Medulla oblongata (tissue), 1 donor: ENCODE results near the gene ZNF276.
"Not testable (repeated sequence)": the region's sequence is repeated elsewhere in the genome, so short reads cannot be mapped to it uniquely, and the experiment has no call there.

Source experiments
- DNase-seq: peaks from one replicate; pipeline ENCODE4 v3.0.0-alpha.2; 2015; ENCODE audit errors: extremely low spot score

Gene ZNF276

DNA sequence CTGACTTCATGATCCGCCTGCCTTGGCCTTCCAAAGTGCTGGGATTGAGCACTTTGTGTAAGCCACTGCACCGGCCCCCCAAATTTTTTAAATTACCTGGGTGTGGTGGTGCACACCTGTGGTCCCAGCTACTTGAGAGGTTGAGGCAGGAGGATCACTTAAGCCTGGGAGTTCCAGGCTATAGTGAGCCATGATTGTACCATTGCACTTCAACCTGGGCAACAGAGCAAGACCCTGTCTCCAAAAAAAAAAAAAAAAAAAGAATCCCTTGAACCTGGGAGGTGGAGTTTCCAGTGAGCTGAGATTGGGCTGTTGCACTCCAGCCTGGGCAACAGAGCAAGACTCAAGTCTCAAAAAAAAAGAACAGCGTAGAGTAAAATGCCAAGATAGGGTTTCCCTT is 15.2 kb downstream of the ZNF276 start:
- no peak for DNase-seq

DNA sequence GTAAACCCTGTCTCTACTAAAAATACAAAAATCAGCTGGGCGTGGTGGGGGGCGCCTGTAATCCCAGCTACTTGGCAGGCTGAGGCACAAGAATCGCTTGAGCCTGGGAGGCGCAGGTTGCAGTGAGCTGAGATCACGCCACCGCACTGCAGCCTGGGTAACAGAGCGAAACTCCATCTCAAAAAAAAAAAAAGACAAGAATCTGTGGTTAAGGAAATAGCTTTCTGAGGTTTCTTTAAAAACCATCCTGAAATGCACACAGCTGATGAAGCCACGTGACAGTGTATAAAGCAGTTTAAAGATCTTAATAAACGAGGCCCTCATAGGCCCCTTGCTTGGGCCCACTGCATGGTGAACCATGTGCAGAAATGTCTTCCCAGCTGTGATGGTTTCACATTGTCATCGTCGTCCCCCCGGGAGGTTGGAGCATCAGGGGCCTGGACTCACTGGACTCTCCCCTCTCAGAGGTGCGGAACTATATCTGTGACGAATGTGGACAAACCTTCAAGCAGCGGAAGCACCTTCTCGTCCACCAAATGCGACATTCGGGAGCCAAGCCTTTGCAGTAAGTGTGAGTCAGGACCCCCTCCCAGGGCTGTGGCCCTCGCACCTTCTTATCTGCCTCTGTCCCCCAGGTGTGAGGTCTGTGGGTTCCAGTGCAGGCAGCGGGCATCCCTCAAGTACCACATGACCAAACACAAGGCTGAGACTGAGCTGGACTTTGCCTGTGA is 16.2 kb downstream of the ZNF276 start:
- no peak for DNase-seq

DNA sequence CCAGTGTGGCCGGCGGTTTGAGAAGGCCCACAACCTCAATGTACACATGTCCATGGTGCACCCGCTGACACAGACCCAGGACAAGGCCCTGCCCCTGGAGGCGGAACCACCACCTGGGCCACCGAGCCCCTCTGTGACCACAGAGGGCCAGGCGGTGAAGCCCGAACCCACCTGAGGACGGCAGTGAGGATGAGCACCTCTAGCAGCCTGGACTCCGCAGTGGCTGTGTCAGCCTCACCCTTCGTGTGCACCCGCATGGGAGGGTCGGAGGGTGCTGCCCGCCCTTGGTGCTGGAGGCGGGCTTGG is 16.7 kb downstream of the ZNF276 start:
- no peak for DNase-seq

GRCh38 chr16:89738538-89739317 is 17.4 kb downstream of the ZNF276 start:
- no peak for DNase-seq

GRCh38 chr16:89739383-89739782 is 18.0 kb downstream of the ZNF276 start:
- DNase-seq, result no peak

GRCh38 chr16:89741342-89742014 is 20.1 kb downstream of the ZNF276 start:
- no peak for DNase-seq

DNA sequence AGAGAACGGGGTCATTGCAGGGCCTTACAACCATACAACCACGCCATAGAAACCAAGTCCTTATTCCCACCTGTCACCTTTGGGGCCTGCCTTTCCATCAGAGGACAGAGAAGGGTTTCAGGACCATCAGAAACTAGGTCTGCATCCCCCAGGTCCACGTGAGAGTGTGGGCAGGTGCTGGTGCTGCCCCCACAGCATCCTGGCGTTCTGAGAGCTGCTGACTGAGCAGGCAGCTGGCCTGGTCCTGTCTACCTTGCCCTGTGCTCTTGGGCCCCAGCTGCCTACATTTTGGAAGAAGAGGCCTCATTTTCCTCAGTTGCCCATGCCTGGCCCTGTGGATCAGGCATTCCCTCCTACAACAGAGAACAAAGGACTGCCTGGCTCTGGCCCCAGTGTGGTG is 21.6 kb downstream of the ZNF276 start:
- no peak for DNase-seq

- no peak for DNase-seq
Measured at GRCh38 chr16:89744813-89745212, 23.5 kb downstream of the ZNF276 start.

- DNase-seq, result no peak
Measured at GRCh38 chr16:89746043-89746442, 24.7 kb downstream of the ZNF276 start.

DNA sequence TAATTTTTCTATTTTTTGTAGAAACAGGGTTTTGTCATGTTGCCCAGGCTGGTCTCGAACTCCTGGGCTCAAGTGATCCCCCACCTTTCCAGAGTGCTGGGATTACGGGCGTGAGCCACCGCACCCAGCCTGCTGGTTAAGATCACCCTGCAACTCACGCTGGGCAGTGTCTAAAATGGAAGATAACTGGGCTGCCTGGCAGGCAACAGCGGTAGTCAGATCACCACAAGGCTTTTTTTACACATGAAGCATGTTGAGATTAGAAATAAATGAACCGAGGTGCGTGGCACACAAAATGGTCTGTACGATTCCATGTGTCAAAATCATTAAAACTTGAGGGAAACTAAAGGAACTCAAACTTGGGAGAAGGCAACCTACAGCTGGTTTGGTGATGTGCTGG is 26.7 kb downstream of the ZNF276 start:
- no peak for DNase-seq

DNA sequence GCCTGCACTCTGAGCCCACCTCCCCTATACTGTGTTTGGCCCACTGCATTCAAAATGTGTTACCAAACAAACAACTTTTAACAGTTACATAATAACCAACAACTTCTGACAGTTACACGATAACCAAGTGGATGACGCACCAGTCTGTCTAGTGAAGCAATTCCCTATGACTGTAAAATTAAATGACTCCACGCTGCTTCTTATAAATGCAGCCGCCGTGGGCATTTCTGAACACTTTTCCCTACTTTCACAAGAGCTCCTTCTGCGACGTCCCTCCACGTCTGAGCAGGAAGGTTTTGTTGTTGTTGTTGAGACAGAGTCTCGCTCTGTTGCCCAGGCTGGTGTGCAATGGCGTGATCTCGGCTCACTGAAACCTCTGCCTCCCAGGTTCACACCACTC is 27.6 kb downstream of the ZNF276 start:
- DNase-seq, result no peak

- DNase-seq, result peak; percentile 43
Measured at GRCh38 chr16:89749637-89750036, 28.3 kb downstream of the ZNF276 start.

- no peak for DNase-seq
Measured at GRCh38 chr16:89759746-89760340, 38.5 kb downstream of the ZNF276 start.

DNA sequence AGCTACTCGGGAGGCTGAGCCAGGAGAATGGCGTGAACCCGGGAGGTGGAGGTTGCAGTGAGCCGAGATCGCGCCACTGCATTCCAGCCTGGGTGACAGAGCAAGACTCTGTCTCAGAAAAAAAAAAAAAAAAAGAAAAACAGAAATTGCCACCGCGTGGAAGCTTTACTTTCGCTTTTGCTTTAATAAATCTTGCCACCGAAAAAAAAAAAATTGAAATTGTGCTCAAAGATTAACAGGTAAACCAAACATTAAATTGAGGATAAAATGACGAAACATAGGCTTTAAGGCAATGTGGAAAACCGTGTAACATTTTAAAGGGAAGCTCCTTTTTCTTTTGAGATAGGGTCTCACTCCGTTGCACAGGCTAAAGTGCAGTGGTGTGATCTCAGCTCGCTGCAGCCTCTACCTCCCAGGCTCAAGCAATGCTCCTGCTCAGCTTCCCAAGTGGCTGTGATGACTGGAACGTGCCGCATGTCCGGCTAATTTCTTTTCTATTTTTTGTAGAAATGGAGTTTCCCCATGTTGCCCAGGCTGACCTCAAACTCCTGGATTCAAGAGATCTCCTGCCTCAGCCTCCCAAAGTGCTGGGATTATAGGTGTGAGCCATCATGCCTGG is 40.1 kb downstream of the ZNF276 start:
- DNase-seq, result no peak

GRCh38 chr16:89764711-89765201 is 43.4 kb downstream of the ZNF276 start:
- DNase-seq, result peak; percentile 83

- DNase-seq, result no peak
Measured at GRCh38 chr16:89765292-89765830, 44.0 kb downstream of the ZNF276 start.

GRCh38 chr16:89770367-89770766 is 49.0 kb downstream of the ZNF276 start:
- DNase-seq, result no peak

DNA sequence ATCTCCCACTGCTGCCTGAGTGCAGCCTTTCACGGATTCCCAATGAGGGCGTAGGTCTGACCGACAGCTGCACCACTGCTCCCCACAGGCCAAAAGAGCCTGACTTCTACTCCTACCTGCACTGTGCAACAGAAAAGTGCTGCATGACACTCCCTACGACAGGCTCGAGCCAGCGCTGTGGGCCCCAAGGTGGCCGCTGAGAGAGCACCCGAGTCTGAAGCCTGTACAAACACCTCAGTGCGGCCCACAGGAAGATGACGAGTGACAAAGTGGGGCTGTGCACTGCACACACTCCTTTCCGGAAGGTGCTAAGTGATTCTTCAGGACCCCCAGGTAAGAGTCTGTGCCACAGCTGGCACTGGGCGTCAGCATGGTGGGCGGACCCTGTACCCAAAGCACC is 53.9 kb downstream of the ZNF276 start:
- no peak for DNase-seq

- not testable (repeated sequence) for DNase-seq
Measured at GRCh38 chr16:89778211-89778610, 56.9 kb downstream of the ZNF276 start.

DNA sequence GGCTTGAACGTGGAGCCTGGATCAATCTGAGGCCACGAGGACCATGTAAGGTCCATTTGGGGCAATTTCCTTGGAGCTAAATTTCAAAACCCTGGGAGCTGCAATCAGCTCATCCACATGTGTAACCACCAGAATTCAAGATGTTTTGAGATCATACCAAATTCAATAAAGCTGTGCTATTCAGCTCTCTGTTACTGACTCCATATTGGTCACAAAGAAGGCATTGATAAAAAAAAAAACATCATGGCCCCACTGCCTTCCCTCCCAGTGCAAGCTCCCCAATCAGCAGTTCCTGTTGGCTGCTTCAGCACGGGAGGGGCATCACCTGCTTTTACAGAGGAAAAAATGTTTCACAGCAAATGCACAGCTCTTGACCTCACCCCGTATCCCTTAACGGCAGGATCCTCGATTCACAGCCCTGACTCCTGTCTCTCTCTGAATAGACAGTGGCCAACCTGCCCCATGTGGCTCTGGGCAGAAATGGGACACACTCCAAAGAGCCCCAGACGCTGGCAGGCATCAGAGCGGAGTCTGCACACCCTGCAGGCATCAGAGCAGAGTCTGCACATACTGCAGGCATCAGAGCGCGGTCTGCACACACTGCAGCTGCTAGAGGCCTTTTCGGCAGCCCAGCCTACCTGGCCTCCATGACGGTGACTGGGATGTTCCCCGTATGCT is 58.0 kb downstream of the ZNF276 start:
- DNase-seq, result no peak

GRCh38 chr16:89779909-89780305 is 58.6 kb downstream of the ZNF276 start:
- no peak for DNase-seq
